ENCODE data around the gene BRIX1. TPM values are rescaled to one million over a fixed set of nuclear protein-coding genes. Genes with fewer than 3 reads are reported as not detected.

BRIX1 gene
- total and polyA plus RNA-seq, 2 experiments from 2014 or later = 72.6 to 171 TPM

DNA sequence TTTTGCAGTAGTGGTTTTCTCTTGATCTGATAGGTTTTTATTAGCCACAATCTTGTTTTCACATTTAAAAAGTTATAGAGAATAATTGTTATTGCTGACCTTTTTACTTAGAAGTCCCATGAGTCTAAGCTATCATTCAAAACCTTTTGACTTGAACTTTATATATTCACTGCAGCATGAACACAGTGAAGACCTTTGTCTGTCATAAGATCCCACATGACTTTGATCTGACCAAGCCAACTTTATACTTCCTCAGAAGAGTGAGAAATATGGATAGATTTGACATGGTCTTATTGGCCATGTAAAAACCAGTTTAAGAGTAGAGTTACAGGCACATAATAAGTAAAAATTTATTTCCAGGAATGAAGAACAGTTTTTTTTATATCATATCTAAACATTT lies 34.3 kb upstream of the BRIX1 start:
- Histone ChIP-seq H3K4me2 (no peak overlapping the region), H3K9me2 (ENCODE audit: insufficient read depth) (0 out of 2 replicates have a peak, but pooled peaks cover 6% of the 10 kb centered on the region), H3F3A (replicated peaks; ENCODE audit: low read depth) (no peaks in the 10 kb centered on the region), H3K79me2 (replicated peaks; ENCODE audit: insufficient read depth) (no peaks in the 10 kb centered on the region), H4K20me1 (replicated peaks; ENCODE audit: insufficient read depth) (no peaks in the 10 kb centered on the region), H3K27ac (ENCODE audit: low read depth) (no peak overlapping the region), H2AFZ (no peak overlapping the region), H3K36me3 (ENCODE audit: insufficient read depth) (no peaks in the 10 kb centered on the region), H3K27me3 (ENCODE audit: insufficient read depth) (no peaks in the 10 kb centered on the region), H3K4me3 (no peak overlapping the region), H3K4me1 (ENCODE audit: insufficient read depth) (no peaks in the 10 kb centered on the region)
- H3K9me3 Mint-ChIP-seq = peaks cover 16% of the 10 kb centered on the region
- 0 out of 3 replicates have a peak, but pooled peaks cover 3% of the 10 kb centered on the region for H3K4me1 Mint-ChIP-seq
- H3K27ac Mint-ChIP-seq = no peak overlapping the region
- ATAC-seq = no peak
- no peak overlapping the region for H3K4me3 Mint-ChIP-seq
- TF ChIP-seq ETS1 (IDR thresholded peaks at IDR 0.05) = no peak
- TF ChIP-seq, protein P1, sequence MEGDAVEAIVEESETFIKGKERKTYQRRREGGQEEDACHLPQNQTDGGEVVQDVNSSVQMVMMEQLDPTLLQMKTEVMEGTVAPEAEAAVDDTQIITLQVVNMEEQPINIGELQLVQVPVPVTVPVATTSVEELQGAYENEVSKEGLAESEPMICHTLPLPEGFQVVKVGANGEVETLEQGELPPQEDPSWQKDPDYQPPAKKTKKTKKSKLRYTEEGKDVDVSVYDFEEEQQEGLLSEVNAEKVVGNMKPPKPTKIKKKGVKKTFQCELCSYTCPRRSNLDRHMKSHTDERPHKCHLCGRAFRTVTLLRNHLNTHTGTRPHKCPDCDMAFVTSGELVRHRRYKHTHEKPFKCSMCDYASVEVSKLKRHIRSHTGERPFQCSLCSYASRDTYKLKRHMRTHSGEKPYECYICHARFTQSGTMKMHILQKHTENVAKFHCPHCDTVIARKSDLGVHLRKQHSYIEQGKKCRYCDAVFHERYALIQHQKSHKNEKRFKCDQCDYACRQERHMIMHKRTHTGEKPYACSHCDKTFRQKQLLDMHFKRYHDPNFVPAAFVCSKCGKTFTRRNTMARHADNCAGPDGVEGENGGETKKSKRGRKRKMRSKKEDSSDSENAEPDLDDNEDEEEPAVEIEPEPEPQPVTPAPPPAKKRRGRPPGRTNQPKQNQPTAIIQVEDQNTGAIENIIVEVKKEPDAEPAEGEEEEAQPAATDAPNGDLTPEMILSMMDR (conservative IDR thresholded peaks at IDR 0.05; ENCODE audit: low read depth in 2 of 2) = no peak
- no peak for TF ChIP-seq NANOG (IDR thresholded peaks at IDR 0.05; ENCODE audit: borderline replicate concordance)
- no peak for TF ChIP-seq POLR2AphosphoS5 (IDR thresholded peaks at IDR 0.05; ENCODE audit: low read depth)
- no peak for TF ChIP-seq REST (IDR thresholded peaks at IDR 0.05; ENCODE audit: unreplicated experiment)
- H3K27me3 Mint-ChIP-seq (ENCODE audit: insufficient read depth, low read depth, poor library complexity) = no peaks in the 10 kb centered on the region
- peaks cover 14% of the 10 kb centered on the region; the same call in 2 of the 3 replicates for H3K36me3 Mint-ChIP-seq (ENCODE audit: low read depth)
- no peak for DNase-seq (ENCODE audit: low spot score)

- Mint-ChIP-seq H3K4me3 (no peak overlapping the region), H3K4me1 (peaks cover 3% of the 10 kb centered on the region; the same call in 1 of the 3 replicates), H3K9me3 (no peaks in the 10 kb centered on the region), H3K36me3 (ENCODE audit: low read depth) (no peaks in the 10 kb centered on the region), H3K27ac (no peak overlapping the region), H3K27me3 (ENCODE audit: insufficient read depth, low read depth, poor library complexity) (no peaks in the 10 kb centered on the region)
- H3K79me2 ChIP-seq (replicated peaks; ENCODE audit: insufficient read depth) = no peaks in the 10 kb centered on the region
- no peak for ATAC-seq
- H3K4me1 ChIP-seq (ENCODE audit: insufficient read depth) = no peaks in the 10 kb centered on the region
- H3K27me3 ChIP-seq (ENCODE audit: insufficient read depth) = no peaks in the 10 kb centered on the region
- H3K9me2 ChIP-seq (ENCODE audit: insufficient read depth) = no peaks in the 10 kb centered on the region
- H3K27ac ChIP-seq (ENCODE audit: low read depth) = no peak overlapping the region
- no peak overlapping the region for H3K4me2 ChIP-seq
- no peaks in the 10 kb centered on the region for H3F3A ChIP-seq (replicated peaks; ENCODE audit: low read depth)
- DNase-seq (ENCODE audit: low spot score) = no peak
- no peaks in the 10 kb centered on the region for H3K36me3 ChIP-seq (ENCODE audit: insufficient read depth)
- H4K20me1 ChIP-seq (replicated peaks; ENCODE audit: insufficient read depth) = no peaks in the 10 kb centered on the region
- TF ChIP-seq POLR2AphosphoS5 (IDR thresholded peaks at IDR 0.05; ENCODE audit: low read depth) (no peak), JUNB (IDR thresholded peaks at IDR 0.05; ENCODE audit: unreplicated experiment) (no peak), REST (IDR thresholded peaks at IDR 0.05; ENCODE audit: unreplicated experiment) (no peak), EZH2 (IDR thresholded peaks at IDR 0.05; ENCODE audit: low read depth, unreplicated experiment) (no peak), NANOG (IDR thresholded peaks at IDR 0.05; ENCODE audit: borderline replicate concordance) (no peak), STAT1 (IDR thresholded peaks at IDR 0.05; ENCODE audit: unreplicated experiment) (no peak), ETS1 (IDR thresholded peaks at IDR 0.05) (no peak), ZNF114 (CRISPR knock-in tag; IDR thresholded peaks at IDR 0.05) (no peak)
- H3K4me3 ChIP-seq = no peak overlapping the region
- no peak overlapping the region for H2AFZ ChIP-seq
Observed at GRCh38 chr5:34886392-34887119, 29.0 kb upstream of the BRIX1 start.
